Mesendoderm (in vitro differentiated cells): ENCODE measurements around the gene HCRT.

ENCODE experiments used
- DNase-seq: peaks from one replicate; pipeline ENCODE4 v3.0.0; 2013
- H2AK5ac ChIP-seq: 2 replicates; pipeline ENCODE4 v1.6.1; 2013; ENCODE audit warnings: low read length, inconsistent platforms
- H2BK120ac ChIP-seq: 2 replicates; pipeline ENCODE4 v1.6.1; 2013; ENCODE audit warnings: low read depth, mild to moderate bottlenecking, low read length, moderate library complexity, mixed read lengths
- H2BK15ac ChIP-seq: replicated peaks from 2 replicates; pipeline ENCODE4 v1.6.1; 2013; ENCODE audit warnings: low read depth, mild to moderate bottlenecking, moderate library complexity
- H2BK5ac ChIP-seq: 2 replicates; pipeline ENCODE4 v1.6.1; 2013; ENCODE audit warnings: low read length, inconsistent platforms
- H3K18ac ChIP-seq: 2 replicates; pipeline ENCODE4 v1.6.1; 2013; ENCODE audit warnings: mild to moderate bottlenecking, low read length, mixed read lengths
- H3K23ac ChIP-seq: one replicate; pipeline ENCODE4 v1.6.1; 2013; ENCODE audit warnings: low read length
- H3K27ac ChIP-seq: 2 replicates; pipeline ENCODE4 v1.5.1; 2013; ENCODE audit warnings: low read depth, mild to moderate bottlenecking, inconsistent platforms, low read length, moderate library complexity
- H3K27me3 ChIP-seq: 2 replicates; pipeline ENCODE4 v1.6.1; 2013; ENCODE audit warnings: low read length, control low read depth, mild to moderate bottlenecking, inconsistent platforms; ENCODE audit not compliant: insufficient read depth, poor library complexity
- H3K36me3 ChIP-seq: 2 replicates; pipeline ENCODE4 v1.6.1; 2013; ENCODE audit warnings: low read length, inconsistent platforms; ENCODE audit not compliant: control insufficient read depth, insufficient read depth
- H3K4ac ChIP-seq: one replicate; pipeline ENCODE4 v1.6.1; 2013; ENCODE audit warnings: low read depth, mild to moderate bottlenecking, low read length, moderate library complexity
- H3K4me1 ChIP-seq: 2 replicates; pipeline ENCODE4 v1.6.1; 2013; ENCODE audit warnings: low read depth, low read length, inconsistent platforms; ENCODE audit not compliant: control insufficient read depth
- H3K4me2 ChIP-seq: 2 replicates; pipeline ENCODE4 v1.6.1; 2013; ENCODE audit warnings: low read length
- H3K4me3 ChIP-seq: 2 replicates; pipeline ENCODE4 v1.5.1; 2013; ENCODE audit warnings: mild to moderate bottlenecking, low read length
- H3K56ac ChIP-seq: one replicate; pipeline ENCODE4 v1.6.1; 2013; ENCODE audit warnings: low read length
- H3K79me1 ChIP-seq: 2 replicates; pipeline ENCODE4 v1.6.1; 2013; ENCODE audit warnings: low read length, inconsistent platforms
- H3K79me2 ChIP-seq: 2 replicates; pipeline ENCODE4 v1.6.1; 2013; ENCODE audit warnings: mild to moderate bottlenecking, low read length; ENCODE audit not compliant: control insufficient read depth, insufficient read depth
- H3K9ac ChIP-seq: 2 replicates; pipeline ENCODE4 v1.6.1; 2013; ENCODE audit warnings: low read length, inconsistent platforms
- H4K5ac ChIP-seq: one replicate; pipeline ENCODE4 v1.6.1; 2013; ENCODE audit warnings: low read length
- H4K8ac ChIP-seq: one replicate; pipeline ENCODE4 v1.6.1; 2013; ENCODE audit warnings: low read depth, mild to moderate bottlenecking, control low read depth, low read length, moderate library complexity
- WGBS: extraction: QIAGEN DNeasy Blood & Tissue Kit; methylation state at CpG from one replicate; pipeline ENCODE4 v1.1.7; 2013; ENCODE audit warnings: low lambda C conversion rate, missing lambda C conversion rate; ENCODE audit not compliant: insufficient coverage; ENCODE audit errors: extremely low coverage; 5-methylcytosine and 5-hydroxymethylcytosine counted together

The HCRT gene

DNA sequence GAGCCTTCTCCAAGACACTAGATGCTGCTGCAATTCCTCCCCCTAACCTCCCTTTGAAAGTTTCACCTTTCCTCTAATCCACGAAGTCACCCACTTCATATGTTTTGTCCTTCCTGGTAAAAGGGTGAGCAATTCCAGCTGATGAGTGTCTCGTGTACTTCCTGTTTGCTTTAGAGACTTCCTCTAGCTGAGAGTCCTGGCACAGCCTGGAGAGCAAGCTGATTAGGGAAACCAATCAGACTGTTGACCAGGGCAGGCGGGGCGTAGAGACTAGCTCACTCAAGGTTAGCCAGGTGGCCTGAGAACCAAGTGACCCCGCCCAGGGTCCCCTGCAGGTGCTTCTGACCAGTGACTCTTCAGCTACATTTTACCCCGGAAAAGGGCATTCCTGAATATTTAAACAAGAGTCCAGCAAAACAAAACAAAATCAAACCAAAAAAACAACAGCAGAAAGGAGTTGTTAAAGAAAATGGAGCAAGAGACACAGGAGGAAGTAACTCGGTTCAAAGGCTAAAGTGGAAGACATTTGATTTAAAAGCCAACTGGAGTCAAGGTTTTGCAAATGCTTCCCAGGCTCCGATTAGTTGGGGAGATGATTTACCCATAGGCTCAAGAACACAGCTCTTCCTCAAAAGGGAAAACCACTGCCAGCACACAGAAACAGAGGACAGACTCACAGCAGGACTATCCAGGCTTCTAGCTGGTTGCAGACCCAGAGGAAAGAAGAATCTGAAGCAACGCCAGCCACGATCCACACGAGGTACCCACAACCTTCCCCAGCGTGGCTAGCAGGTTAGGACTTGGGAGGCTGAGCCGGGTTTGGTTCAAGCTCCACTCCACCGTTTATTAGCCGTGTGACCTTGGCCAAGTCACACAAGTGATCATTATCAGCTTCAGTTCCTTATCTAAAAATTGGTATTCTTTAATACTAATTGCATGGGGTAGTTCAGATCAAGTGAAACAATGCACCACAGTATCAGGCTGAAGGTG is 49.3 kb downstream of the HCRT start:
- no peak overlapping the region for H3K27ac ChIP-seq
- peaks cover 28% of the 10 kb centered on the region for H3K79me2 ChIP-seq
- no peak overlapping the region for H2AK5ac ChIP-seq
- H4K5ac ChIP-seq = no peak overlapping the region
- no peaks in the 10 kb centered on the region for H3K36me3 ChIP-seq
- H4K8ac ChIP-seq = no peak overlapping the region
- no peak overlapping the region for H3K4me2 ChIP-seq
- no CpG with 5 or more reads among the region's 15 CpGs for WGBS
- H3K23ac ChIP-seq = no peak overlapping the region
- no peak overlapping the region for H2BK15ac ChIP-seq
- no peak overlapping the region for H2BK120ac ChIP-seq
- no peak overlapping the region for H2BK5ac ChIP-seq
- H3K4me1 ChIP-seq = peaks cover 6% of the 10 kb centered on the region
- no peak overlapping the region for H3K9ac ChIP-seq
- H3K4ac ChIP-seq = no peak overlapping the region
- no peak overlapping the region for H3K56ac ChIP-seq
- H3K79me1 ChIP-seq = peaks cover 38% of the 10 kb centered on the region
- H3K4me3 ChIP-seq = no peak overlapping the region
- H3K27me3 ChIP-seq = no peaks in the 10 kb centered on the region
- H3K18ac ChIP-seq = no peak overlapping the region
- DNase-seq = peak; percentile 74

DNA sequence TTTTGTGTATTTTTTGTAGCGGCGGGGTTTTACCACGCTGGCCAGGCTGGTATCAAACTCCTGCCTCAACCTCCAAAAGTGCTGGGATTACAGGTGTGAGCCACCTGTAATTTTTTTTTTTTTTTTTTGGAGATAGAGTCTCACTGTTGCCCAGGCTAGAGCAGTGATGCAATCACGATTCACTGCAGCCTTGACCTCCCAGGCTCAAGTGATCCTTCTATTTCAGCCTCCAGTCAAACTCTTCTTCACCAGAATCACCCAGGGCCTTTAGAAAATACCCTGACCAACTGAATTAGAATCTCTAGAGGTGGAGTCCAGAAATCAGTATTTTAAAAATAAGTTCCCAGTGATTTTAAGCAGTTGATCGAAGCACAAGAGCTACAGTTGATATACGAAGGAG is 50.1 kb downstream of the HCRT start:
- no peaks in the 10 kb centered on the region for H3K36me3 ChIP-seq
- no peak for DNase-seq
- no peak overlapping the region for H2AK5ac ChIP-seq
- no peak overlapping the region for H3K4ac ChIP-seq
- no CpG with 5 or more reads among the region's 6 CpGs for whole genome bisulfite sequencing
- no peak overlapping the region for H2BK15ac ChIP-seq
- peaks cover 38% of the 10 kb centered on the region for H3K79me1 ChIP-seq
- H3K79me2 ChIP-seq = peaks cover 28% of the 10 kb centered on the region
- H3K27me3 ChIP-seq = no peaks in the 10 kb centered on the region
- peaks cover 6% of the 10 kb centered on the region for H3K4me1 ChIP-seq
- H2BK120ac ChIP-seq = no peak overlapping the region
- no peak overlapping the region for H3K27ac ChIP-seq
- no peak overlapping the region for H3K56ac ChIP-seq
- no peak overlapping the region for H3K4me3 ChIP-seq
- H4K8ac ChIP-seq = no peak overlapping the region
- H3K9ac ChIP-seq = no peak overlapping the region
- H4K5ac ChIP-seq = no peak overlapping the region
- H3K4me2 ChIP-seq = no peak overlapping the region
- no peak overlapping the region for H3K23ac ChIP-seq
- no peak overlapping the region for H3K18ac ChIP-seq
- no peak overlapping the region for H2BK5ac ChIP-seq
